Psoas muscle (tissue), 8 donors: ENCODE data around the gene TSPAN1. TPM values are rescaled to one million over a fixed set of nuclear protein-coding genes. Genes with fewer than 3 reads are reported as not detected.

ENCODE experiments used
- ATAC-seq, 4 donors: fragments of 200-7000 bp; cut with Tn5 transposase; one replicate each; pipeline ENCODE4 v1.9.1; 2020; ENCODE audit warnings: moderate library complexity in 3 of 4, mild to moderate bottlenecking in 2 of 4
- DNase-seq, 2 donors: peaks; one replicate each; pipeline ENCODE4 v3.0.0-alpha.2; 2020
- H3K27ac ChIP-seq: fragments of 200-600 bp; one replicate; pipeline ENCODE4 v1.8.0; 2022
- H3K27me3 ChIP-seq, 3 donors: fragments of 200-600 bp in 1 of 3; one replicate each; pipeline versions ENCODE4 v1.6.1 to v1.8.0; 2013 to 2022; ENCODE audit warnings: low read length in 2 of 3, mild to moderate bottlenecking in 2 of 3, moderate library complexity in 1 of 3; ENCODE audit not compliant: insufficient read depth in 3 of 3
- H3K36me3 ChIP-seq, 2 donors: fragments of 200-600 bp in 1 of 2; one replicate each; pipeline versions ENCODE4 v1.6.1 to v1.8.0; 2013 to 2022; ENCODE audit warnings: low read depth in 1 of 2, mild to moderate bottlenecking in 1 of 2, moderate library complexity in 1 of 2; ENCODE audit not compliant: insufficient read depth in 1 of 2
- H3K4me1 ChIP-seq: fragments of 200-600 bp; one replicate; pipeline ENCODE4 v1.8.0; 2022
- H3K4me3 ChIP-seq: fragments of 200-600 bp; one replicate; pipeline ENCODE4 v1.8.0; 2022; ENCODE audit warnings: mild to moderate bottlenecking
- H3K9me3 ChIP-seq: fragments of 200-600 bp; one replicate; pipeline ENCODE4 v1.8.0; 2022
- WGBS, 3 donors: extraction: QIAGEN DNeasy Blood & Tissue Kit; methylation state at CpG; one replicate each; pipeline versions ENCODE4 v1.1.6 to v1.1.7; 2013; 5-methylcytosine and 5-hydroxymethylcytosine counted together
- intact Hi-C, 2 donors: fragments of 100-400 bp; cut with DNase I; formaldehyde crosslinking; loops; one replicate each; pipeline versions ENCODE4 v1.11.0 to v1.14.2; 2022
- polyA plus RNA-seq, 3 donors: library from polyadenylated mRNA; stranded (reverse); fragments of 200-250 nt; gene quantifications; one replicate each; pipeline ENCODE4 v1.2.3, GENCODE V29; 2013
- total RNA-seq, 4 donors: library from RNA; stranded (reverse); fragmentation: NEBNext Ultra II Directional in 2 of 4; extraction: Animal tissue kit (Norgen Biotek cat#: 25700) in 2 of 4; gene quantifications; one replicate each; pipeline versions ENCODE4 v1.2.1 to v1.2.4, GENCODE V29; 2021 to 2023
- TF ChIP-seq, protein P1 (sequence below): fragments of 200-600 bp; IDR thresholded peaks from one replicate; pipeline ENCODE4 v1.8.0; 2022; ENCODE audit warnings: antibody characterized with exemption
- donor health status: healthy with polysubstance abuse.
- donor health status: DM: no; HTN: no; CAD: no; lungs with moderate emphysema.
- donor health status: Bipolar disorder and iron deficiency.
- donor health status: healthy.
- donor health status: DM: yes; HTN: yes; CAD: no.
- donor health status: DM: no; HTN: no; CAD: no.
- donor health status: DM: no; HTN: no; CAD: no.
- donor health status: DM: yes; HTN: yes; CAD: no.

Gene TSPAN1
- total and polyA plus RNA-seq, 7 donors = 1.2 to 14.7 (median 4.0) TPM

DNA sequence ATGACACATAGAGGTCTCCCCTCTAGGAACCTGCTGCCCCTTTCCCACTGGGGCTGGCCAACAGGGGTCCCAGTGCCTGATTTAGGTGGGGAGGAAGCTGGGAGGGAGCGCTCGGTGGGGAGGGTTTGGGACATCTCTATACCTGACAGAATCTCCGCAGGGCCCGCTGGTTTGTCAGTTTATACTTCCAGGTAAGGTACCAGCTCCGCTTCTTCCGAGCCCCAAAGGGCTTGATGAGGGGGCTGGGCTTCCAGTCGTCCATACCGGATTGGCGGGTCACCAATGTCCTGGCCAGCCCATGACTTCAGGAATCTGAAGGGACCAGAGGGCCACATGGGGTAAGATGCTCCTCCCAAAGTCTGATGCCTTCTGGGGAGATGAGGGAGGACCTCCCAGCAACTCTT, 22.7 kb downstream of the TSPAN1 start:
- Histone ChIP-seq H3K27me3 (no peaks in the 10 kb centered on the region), H3K4me3 (peak overlapping the region; percentile 98), H3K36me3 (peaks cover 1 to 53% of the 10 kb centered on the region in 2 donors), H3K4me1 (peaks cover 24% of the 10 kb centered on the region), H3K9me3 (no peaks in the 10 kb centered on the region), H3K27ac (peak overlapping the region; percentile 90)
- TF ChIP-seq, protein P1, sequence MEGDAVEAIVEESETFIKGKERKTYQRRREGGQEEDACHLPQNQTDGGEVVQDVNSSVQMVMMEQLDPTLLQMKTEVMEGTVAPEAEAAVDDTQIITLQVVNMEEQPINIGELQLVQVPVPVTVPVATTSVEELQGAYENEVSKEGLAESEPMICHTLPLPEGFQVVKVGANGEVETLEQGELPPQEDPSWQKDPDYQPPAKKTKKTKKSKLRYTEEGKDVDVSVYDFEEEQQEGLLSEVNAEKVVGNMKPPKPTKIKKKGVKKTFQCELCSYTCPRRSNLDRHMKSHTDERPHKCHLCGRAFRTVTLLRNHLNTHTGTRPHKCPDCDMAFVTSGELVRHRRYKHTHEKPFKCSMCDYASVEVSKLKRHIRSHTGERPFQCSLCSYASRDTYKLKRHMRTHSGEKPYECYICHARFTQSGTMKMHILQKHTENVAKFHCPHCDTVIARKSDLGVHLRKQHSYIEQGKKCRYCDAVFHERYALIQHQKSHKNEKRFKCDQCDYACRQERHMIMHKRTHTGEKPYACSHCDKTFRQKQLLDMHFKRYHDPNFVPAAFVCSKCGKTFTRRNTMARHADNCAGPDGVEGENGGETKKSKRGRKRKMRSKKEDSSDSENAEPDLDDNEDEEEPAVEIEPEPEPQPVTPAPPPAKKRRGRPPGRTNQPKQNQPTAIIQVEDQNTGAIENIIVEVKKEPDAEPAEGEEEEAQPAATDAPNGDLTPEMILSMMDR = no peak
- intact Hi-C loops = no loop called here
- ATAC-seq (peak in 1 of 4 donors; percentile 22), DNase-seq (no peak)
- 49 to 53% (median 53%) methylated on average over 9 of the region's 9 CpGs for WGBS, 3 donors

- intact Hi-C loops = no loop called here
- no peaks in the 10 kb centered on the region for H3K9me3 ChIP-seq
- TF ChIP-seq, protein P1 = no peak
- H3K36me3 ChIP-seq = peaks cover 0 to 47% of the 10 kb centered on the region in 2 donors
- DNase-seq (peak; percentile 78 to 83), ATAC-seq (peak; percentile 89 to 91 (median 90))
- 0 to 1% (median 0%) methylated on average over 40 to 67 of the region's 67 CpGs for WGBS, 3 donors
- H3K4me3 ChIP-seq = peak within 1 kb of the TSS; percentile 98
- H3K27ac ChIP-seq = peak within 1 kb of the TSS; percentile 90
- H3K4me1 ChIP-seq = peaks cover 27% of the 10 kb centered on the region
- no peaks in the 10 kb centered on the region for H3K27me3 ChIP-seq
Observed at GRCh38 chr1:46197964-46198811, 23.3 kb downstream of the TSPAN1 start, which contains the start of gene POMGNT1. Gene POMGNT1 (minus strand): TSS chr1:46198434. CDS start chr1:46197821, 613 bp downstream.

DNA sequence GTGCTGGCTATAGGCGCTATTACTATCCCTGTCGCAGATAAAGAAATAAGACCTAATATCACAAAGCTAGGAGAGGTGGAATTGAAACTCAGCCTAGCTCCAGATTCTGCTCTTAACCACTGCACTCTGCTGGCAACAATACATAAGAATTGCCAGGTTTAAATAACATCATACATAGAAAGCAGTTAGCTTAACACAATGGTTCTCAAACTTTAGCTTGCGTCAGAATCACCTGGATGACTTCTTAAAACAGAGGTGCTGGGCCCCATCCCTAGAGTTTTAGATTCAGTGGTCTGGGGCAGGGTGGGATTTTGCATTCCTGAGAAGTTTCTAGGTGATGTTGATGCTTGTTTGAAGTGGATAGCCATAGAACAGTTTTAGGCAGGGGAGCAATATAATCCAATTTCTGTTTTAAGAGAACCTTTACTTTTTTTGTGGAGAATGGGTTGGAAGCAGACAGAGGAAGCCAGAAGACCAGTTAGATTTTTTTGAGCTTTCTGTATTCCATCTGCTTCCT, 24.4 kb downstream of the TSPAN1 start:
- Histone ChIP-seq H3K36me3 (peaks cover 0 to 36% of the 10 kb centered on the region in 2 donors), H3K4me1 (peaks cover 38% of the 10 kb centered on the region), H3K27me3 (no peaks in the 10 kb centered on the region), H3K9me3 (no peaks in the 10 kb centered on the region), H3K4me3 (peak overlapping the region; percentile 98), H3K27ac (peak overlapping the region; percentile 90)
- DNase-seq (no peak), ATAC-seq (peak in 1 of 4 donors; percentile 3)
- TF ChIP-seq, protein P1 = no peak
- 68 to 75% (median 74%) methylated on average over 3 of the region's 3 CpGs for WGBS, 3 donors
- intact Hi-C loops = no loop called here

GRCh38 chr1:46203738-46204405, 29.0 kb downstream of the TSPAN1 start:
- Histone ChIP-seq H3K4me1 (peaks cover 23% of the 10 kb centered on the region), H3K36me3 (peaks cover 0 to 6% of the 10 kb centered on the region in 2 donors), H3K27ac (peak overlapping the region; percentile 53), H3K9me3 (no peaks in the 10 kb centered on the region), H3K4me3 (peak overlapping the region; percentile 76), H3K27me3 (no peaks in the 10 kb centered on the region)
- 27 to 48% (median 33%) methylated on average over 14 of the region's 14 CpGs for WGBS, 3 donors
- peak in 1 of 2 donors; percentile 39 for DNase-seq
- intact Hi-C loops = no loop called here
- peak in 1 of 4 donors; percentile 21 for ATAC-seq
- TF ChIP-seq, protein P1 = no peak
